GM12878 (cell line): ENCODE measurements around the gene SGF29. TPM values are rescaled to one million over a fixed set of nuclear protein-coding genes. Genes with fewer than 3 reads are reported as not detected.

ENCODE experiments used
- ATAC-seq: fragments of 200-7000 bp; cut with Tn5 transposase; 3 replicates; pipeline ENCODE4 v1.9.1; 2020; ENCODE audit warnings: mild to moderate bottlenecking, moderate library complexity
- BruUV-seq: library from RNA; stranded (reverse); fragments of 400-500 nt; replicated peaks from 2 replicates; lab custom pipeline; 2021; lab: Mats Ljungman, UMichigan
- CTCF ChIA-PET: fragments of 300-600 bp; sonication (Branson Sonifier 250); formaldehyde crosslinking; extraction: SDS; loops from one replicate; lab custom pipeline; 2021; ENCODE audit warnings: inconsistent platforms; lab: Yijun Ruan, JAX
- POLR2A ChIA-PET: fragments of 350-600 bp; formaldehyde crosslinking; extraction: SDS; loops from one replicate; lab custom pipeline; 2021; ENCODE audit warnings: inconsistent platforms; lab: Charles Lee
- RAD21 ChIA-PET: fragments of 300-600 bp; sonication (Branson Sonifier 250); formaldehyde crosslinking; loops from one replicate; lab custom pipeline; 2023; ENCODE audit warnings: antibody characterized with exemption; ENCODE audit not compliant: unreplicated experiment; lab: Charles Lee
- SMC1A ChIA-PET: fragments of 300-600 bp; sonication (Branson Sonifier 250); formaldehyde crosslinking; loops from one replicate; lab custom pipeline; 2023; ENCODE audit not compliant: unreplicated experiment, uncharacterized antibody; lab: Charles Lee
- DNase-seq: peaks from one replicate; pipeline ENCODE4 v3.0.0-alpha.2; 2011; ENCODE audit warnings: low read depth, low spot score
- FAIRE-seq: peaks from 3 replicates; lab custom pipeline; 2011; peaks lifted over from hg19 to GRCh38; lab: Jason Lieb, UNC
- H2AFZ ChIP-seq: 2 replicates; pipeline ENCODE4 v1.6.0; 2011; ENCODE audit warnings: low read depth, low read length, control low read depth; ENCODE audit not compliant: control insufficient read depth
- H3K27ac ChIP-seq: 2 replicates; pipeline ENCODE4 v1.5.1; 2011; ENCODE audit warnings: control low read depth; ENCODE audit not compliant: control insufficient read depth, insufficient read depth
- H3K27me3 ChIP-seq, 2 experiments: replicated peaks in 1 of 2; 2 replicates each; pipeline versions ENCODE4 v1.6.0 to v1.6.1; 2011; ENCODE audit warnings: low read length in 1 of 2; ENCODE audit not compliant: control insufficient read depth in 2 of 2, insufficient read depth in 2 of 2
- H3K36me3 ChIP-seq, 2 experiments: 2 replicates each; pipeline ENCODE4 v1.5.1; 2011; ENCODE audit warnings: low read length in 1 of 2; ENCODE audit not compliant: control insufficient read depth in 2 of 2, insufficient read depth in 2 of 2
- H3K4me1 ChIP-seq: 2 replicates; pipeline ENCODE4 v1.6.1; 2011; ENCODE audit warnings: mild to moderate bottlenecking, low read length, moderate library complexity, mixed read lengths; ENCODE audit not compliant: control insufficient read depth, insufficient read depth
- H3K4me2 ChIP-seq: 2 replicates; pipeline ENCODE4 v1.6.0; 2011; ENCODE audit warnings: control low read depth; ENCODE audit not compliant: control insufficient read depth, insufficient read depth
- H3K4me3 ChIP-seq: fragments of 200-600 bp; sonication (generic); 2 replicates; pipeline ENCODE4 v1.5.1; 2016
- H3K79me2 ChIP-seq: 2 replicates; pipeline ENCODE4 v1.6.0; 2011; ENCODE audit warnings: low read length; ENCODE audit not compliant: control insufficient read depth, insufficient read depth
- H3K9ac ChIP-seq: 2 replicates; pipeline ENCODE4 v1.8.0; 2011; ENCODE audit warnings: low read length, control low read depth, mixed read lengths; ENCODE audit not compliant: control insufficient read depth, insufficient read depth
- H3K9me3 ChIP-seq: replicated peaks from 3 replicates; pipeline ENCODE4 v1.5.1; 2011; ENCODE audit warnings: mild to moderate bottlenecking, low read length; ENCODE audit not compliant: control insufficient read depth, insufficient read depth
- H4K20me1 ChIP-seq: 2 replicates; pipeline ENCODE4 v1.6.0; 2011; ENCODE audit not compliant: control insufficient read depth, insufficient read depth
- WGBS: methylation state at CpG from one replicate; pipeline ENCODE4 v1.1.6; 2016; ENCODE audit warnings: low lambda C conversion rate; ENCODE audit not compliant: insufficient replicate concordance, insufficient coverage; ENCODE audit errors: missing lambda C conversion rate; 5-methylcytosine and 5-hydroxymethylcytosine counted together
- in situ Hi-C: fragments of 300-500 bp; cut with MboI; formaldehyde crosslinking; loops from 9 replicates; pipeline ENCODE4 v1.14.3; 2018; ENCODE audit warnings: mixed read lengths
- intact Hi-C: fragments of 100-400 bp; cut with micrococcal nuclease; formaldehyde crosslinking; loops from one replicate; pipeline ENCODE4 v1.14.2; 2022; ENCODE audit not compliant: unreplicated experiment
- polyA plus RNA-seq, 11 experiments: library from polyadenylated mRNA; depleted of rRNA in 4 of 11; unstranded in 6 of 11; stranded (reverse) in 5 of 11; fragments of >200 nt; fragmentation: Nextera tagmentation in 4 of 11; fragmentation: Illumina TruSeq in 1 of 11; extraction: Ambion mirVana in 4 of 11; extraction: Trizol in 1 of 11; gene quantifications; 1 replicate in 1 of 11; 2 replicates in 10 of 11; pipeline versions ENCODE4 v1.2.1 to v1.2.3, GENCODE V29; 2011 to 2016; ENCODE audit warnings: inconsistent platforms in 2 of 11, missing spikeins in 2 of 11, low read depth in 1 of 11
- total RNA-seq, 4 experiments: library from RNA; depleted of rRNA in 3 of 4; stranded (reverse); fragments of >200 nt in 3 of 4; fragmentation: Illumina TruSeq in 1 of 4; extraction: Trizol in 1 of 4; gene quantifications; 2 replicates each; pipeline versions ENCODE4 v1.2.1 to v1.2.3, GENCODE V29; 2013 to 2021
- TF ChIP-seq, protein P1 (sequence below): fragments of 450-650 bp; IDR thresholded peaks from 2 replicates; pipeline ENCODE4 v1.6.1; 2016; ENCODE audit warnings: mild to moderate bottlenecking
- TF ChIP-seq, protein P2 (sequence below): IDR thresholded peaks from 2 replicates; pipeline ENCODE4 v1.6.1; 2011; ENCODE audit warnings: borderline replicate concordance, low read depth, mild to moderate bottlenecking, moderate library complexity, mixed read lengths, low read length; ENCODE audit not compliant: insufficient read depth; ENCODE audit errors: extremely low read length

Gene SGF29
- total and polyA plus RNA-seq, 10 of the 15 experiments (the other 5 are each of a cell fraction or from before 2014, with no cell fraction given), result 2.2 to 20.1 (median 12.3) TPM

DNA sequence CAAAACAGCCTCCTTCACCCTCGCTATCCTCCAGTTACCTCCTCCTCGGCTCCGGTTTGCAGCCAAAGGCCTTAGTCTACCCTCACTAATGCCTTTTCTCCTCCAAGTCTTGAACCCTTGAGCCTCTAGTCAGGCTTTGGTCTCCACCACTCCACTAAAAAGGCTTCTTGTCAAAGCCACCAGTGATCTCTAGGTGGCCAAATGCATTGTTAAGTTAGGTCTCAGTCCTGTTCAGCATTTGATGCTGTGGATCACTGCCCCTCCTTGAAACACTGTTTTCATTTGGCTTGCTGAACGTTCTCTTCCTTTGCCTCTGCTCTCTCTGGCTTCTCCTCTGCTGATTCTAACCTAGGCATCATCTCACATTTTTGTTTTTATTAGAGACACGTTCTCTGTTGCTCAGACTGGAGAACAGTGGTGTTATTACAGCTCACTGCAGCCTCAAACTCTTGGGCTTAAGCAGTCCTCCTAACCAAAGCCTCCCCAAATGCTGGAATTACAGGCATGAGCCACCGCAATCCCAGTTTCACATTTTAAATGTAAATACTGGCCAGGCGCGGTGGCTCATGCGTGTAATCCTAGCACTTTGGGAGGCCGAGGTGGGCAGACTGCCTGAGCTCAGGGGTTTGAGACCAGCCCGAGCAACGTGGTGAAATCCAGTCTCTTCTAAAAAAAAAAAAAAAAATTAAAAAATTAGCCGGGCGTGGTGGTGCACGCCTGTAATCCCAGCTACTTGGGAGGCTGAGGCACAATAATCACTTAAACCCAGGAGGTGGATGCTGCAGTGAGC lies 1.1 kb downstream of the SGF29 start:
- in situ Hi-C loops, result loop anchor here (5.0 kb wide), 1 partner anchor 38 kb away; no protein-coding TSS in a partner anchor
- FAIRE-seq (peak; percentile 75), DNase-seq (no peak), ATAC-seq (peak; percentile 10)
- peak overlapping the region; percentile 33 for H3K9ac ChIP-seq
- RAD21 ChIA-PET, result interaction anchor here (1.4 to 2.9 kb wide), 2 partner anchors 62 to 63 kb away, joined by 4 to 7 read pairs; partner anchors contain the start of gene CLN3
- H3K27ac ChIP-seq, result peak overlapping the region; percentile 16
- POLR2A ChIA-PET, result interaction anchor here (0.9 kb wide), 1 partner anchor 366 kb away, joined by 3 read pairs; no protein-coding TSS in a partner anchor
- CTCF ChIA-PET, result interaction anchor here (0.7 to 1.8 kb wide), 3 partner anchors 45 to 230 kb away, joined by 3 to 4 read pairs (median 3); no protein-coding TSS in a partner anchor
- peak overlapping the region; percentile 54 for H2AFZ ChIP-seq
- H3K27me3 ChIP-seq, result no peaks in the 10 kb centered on the region
- WGBS, result 72% methylated on average over 15 of the region's 15 CpGs
- H3K4me1 ChIP-seq, result peaks cover 17% of the 10 kb centered on the region
- TF ChIP-seq, protein P1, sequence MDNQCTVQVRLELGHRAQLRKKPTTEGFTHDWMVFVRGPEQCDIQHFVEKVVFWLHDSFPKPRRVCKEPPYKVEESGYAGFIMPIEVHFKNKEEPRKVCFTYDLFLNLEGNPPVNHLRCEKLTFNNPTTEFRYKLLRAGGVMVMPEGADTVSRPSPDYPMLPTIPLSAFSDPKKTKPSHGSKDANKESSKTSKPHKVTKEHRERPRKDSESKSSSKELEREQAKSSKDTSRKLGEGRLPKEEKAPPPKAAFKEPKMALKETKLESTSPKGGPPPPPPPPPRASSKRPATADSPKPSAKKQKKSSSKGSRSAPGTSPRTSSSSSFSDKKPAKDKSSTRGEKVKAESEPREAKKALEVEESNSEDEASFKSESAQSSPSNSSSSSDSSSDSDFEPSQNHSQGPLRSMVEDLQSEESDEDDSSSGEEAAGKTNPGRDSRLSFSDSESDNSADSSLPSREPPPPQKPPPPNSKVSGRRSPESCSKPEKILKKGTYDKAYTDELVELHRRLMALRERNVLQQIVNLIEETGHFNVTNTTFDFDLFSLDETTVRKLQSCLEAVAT, result peak; percentile 31; the same call in 1 of the 2 replicates
- TF ChIP-seq, protein P2, sequence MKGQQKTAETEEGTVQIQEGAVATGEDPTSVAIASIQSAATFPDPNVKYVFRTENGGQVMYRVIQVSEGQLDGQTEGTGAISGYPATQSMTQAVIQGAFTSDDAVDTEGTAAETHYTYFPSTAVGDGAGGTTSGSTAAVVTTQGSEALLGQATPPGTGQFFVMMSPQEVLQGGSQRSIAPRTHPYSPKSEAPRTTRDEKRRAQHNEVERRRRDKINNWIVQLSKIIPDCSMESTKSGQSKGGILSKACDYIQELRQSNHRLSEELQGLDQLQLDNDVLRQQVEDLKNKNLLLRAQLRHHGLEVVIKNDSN, result no peak
- no TSS peak for BruUV-seq
- peaks cover 4% of the 10 kb centered on the region for H3K79me2 ChIP-seq
- H3K4me2 ChIP-seq, result peak overlapping the region; percentile 69
- intact Hi-C loops, result loop anchor here (5.0 kb wide), 1 partner anchor 63 kb away; the partner anchor contains the start of genes APOBR and CLN3
- no peaks in the 10 kb centered on the region; the same call in 2 of the 3 replicates for H3K9me3 ChIP-seq
- SMC1A ChIA-PET, result interaction anchor here (0.7 to 1.2 kb wide), 3 partner anchors 12 to 63 kb away, joined by 3 read pairs; partner anchors contain the start of gene CLN3
- H3K4me3 ChIP-seq, result peak overlapping the region; percentile 79
- H4K20me1 ChIP-seq, result no peaks in the 10 kb centered on the region
- no peaks in the 10 kb centered on the region for H3K36me3 ChIP-seq
